Measurements from ENCODE around the gene CAPS. TPM values are rescaled to one million over a fixed set of nuclear protein-coding genes. Genes with fewer than 3 reads are reported as not detected.

Gene CAPS
- polyA plus RNA-seq, 1 donor, result 16.7 TPM

- H3K9me3 ChIP-seq (ENCODE audit: control insufficient read depth, low read depth, low read length), result no peaks in the 10 kb centered on the region
- WGBS (ENCODE audit: insufficient coverage, low lambda C conversion rate), result no CpG with 5 or more reads among the region's 48 CpGs
- peaks cover 4% of the 10 kb centered on the region for H3K4me1 ChIP-seq (ENCODE audit: control insufficient read depth, insufficient read depth, low read length)
- no peak overlapping the region for H3K27ac ChIP-seq (ENCODE audit: low read length)
- H3K4me3 ChIP-seq (ENCODE audit: low read length), result no peak overlapping the region
- H3K27me3 ChIP-seq (ENCODE audit: control insufficient read depth, insufficient read depth, low read length), result peaks cover 24% of the 10 kb centered on the region
- peak in 1 of 2 donors; percentile 27 for DNase-seq
- H3K36me3 ChIP-seq (ENCODE audit: control insufficient read depth, insufficient read depth, low read length), result peaks cover 23% of the 10 kb centered on the region
These were observed 21.9 kb upstream of the CAPS start for GRCh38 chr19:5891938-5892771.

- peaks cover 25% of the 10 kb centered on the region for H3K36me3 ChIP-seq (ENCODE audit: control insufficient read depth, insufficient read depth, low read length)
- no peak overlapping the region for H3K4me3 ChIP-seq (ENCODE audit: low read length)
- H3K27me3 ChIP-seq (ENCODE audit: control insufficient read depth, insufficient read depth, low read length), result peaks cover 24% of the 10 kb centered on the region
- DNase-seq, result no peak
- no CpG with 5 or more reads among the region's 15 CpGs for WGBS (ENCODE audit: insufficient coverage, low lambda C conversion rate)
- peaks cover 4% of the 10 kb centered on the region for H3K4me1 ChIP-seq (ENCODE audit: control insufficient read depth, insufficient read depth, low read length)
- H3K27ac ChIP-seq (ENCODE audit: low read length), result no peak overlapping the region
- H3K9me3 ChIP-seq (ENCODE audit: control insufficient read depth, low read depth, low read length), result no peaks in the 10 kb centered on the region
These were observed 21.2 kb upstream of the CAPS start for GRCh38 chr19:5892772-5893275.

DNA sequence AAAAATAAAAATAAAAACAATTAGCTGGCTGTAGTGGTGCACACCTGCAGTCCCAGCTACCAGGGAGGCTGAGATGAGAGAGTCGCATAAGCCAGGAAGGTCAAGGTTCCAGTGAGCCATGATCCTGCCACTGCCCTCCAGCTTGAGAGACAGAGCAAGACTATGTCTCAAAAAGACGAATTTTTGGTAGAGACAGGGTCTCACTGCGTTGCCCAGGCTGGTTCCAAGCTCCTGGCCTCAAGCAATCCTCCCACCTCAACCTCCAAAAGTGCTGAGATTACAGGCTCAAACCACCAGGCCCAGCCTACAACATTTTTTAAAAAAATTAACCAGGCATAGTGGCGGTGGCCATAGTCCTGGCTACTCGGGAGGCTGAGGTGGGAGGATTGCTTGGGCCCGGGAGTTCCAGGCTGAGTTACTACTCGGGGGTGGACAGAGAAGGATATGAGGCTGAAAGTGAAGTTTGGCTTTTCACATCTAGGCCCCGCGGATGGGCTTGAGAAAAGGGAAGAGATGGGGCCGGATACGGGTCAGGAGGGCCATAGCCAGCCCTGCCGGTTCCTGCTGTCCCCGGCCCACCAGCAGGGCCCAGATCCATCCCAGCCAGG is 20.7 kb upstream of the CAPS start:
- Histone ChIP-seq H3K4me3 (ENCODE audit: low read length) (no peak overlapping the region), H3K4me1 (ENCODE audit: control insufficient read depth, insufficient read depth, low read length) (peaks cover 4% of the 10 kb centered on the region), H3K27ac (ENCODE audit: low read length) (no peak overlapping the region), H3K9me3 (ENCODE audit: control insufficient read depth, low read depth, low read length) (no peaks in the 10 kb centered on the region), H3K36me3 (ENCODE audit: control insufficient read depth, insufficient read depth, low read length) (peaks cover 28% of the 10 kb centered on the region), H3K27me3 (ENCODE audit: control insufficient read depth, insufficient read depth, low read length) (peaks cover 24% of the 10 kb centered on the region)
- DNase-seq, result no peak
- no CpG with 5 or more reads among the region's 13 CpGs for WGBS (ENCODE audit: insufficient coverage, low lambda C conversion rate)

DNA sequence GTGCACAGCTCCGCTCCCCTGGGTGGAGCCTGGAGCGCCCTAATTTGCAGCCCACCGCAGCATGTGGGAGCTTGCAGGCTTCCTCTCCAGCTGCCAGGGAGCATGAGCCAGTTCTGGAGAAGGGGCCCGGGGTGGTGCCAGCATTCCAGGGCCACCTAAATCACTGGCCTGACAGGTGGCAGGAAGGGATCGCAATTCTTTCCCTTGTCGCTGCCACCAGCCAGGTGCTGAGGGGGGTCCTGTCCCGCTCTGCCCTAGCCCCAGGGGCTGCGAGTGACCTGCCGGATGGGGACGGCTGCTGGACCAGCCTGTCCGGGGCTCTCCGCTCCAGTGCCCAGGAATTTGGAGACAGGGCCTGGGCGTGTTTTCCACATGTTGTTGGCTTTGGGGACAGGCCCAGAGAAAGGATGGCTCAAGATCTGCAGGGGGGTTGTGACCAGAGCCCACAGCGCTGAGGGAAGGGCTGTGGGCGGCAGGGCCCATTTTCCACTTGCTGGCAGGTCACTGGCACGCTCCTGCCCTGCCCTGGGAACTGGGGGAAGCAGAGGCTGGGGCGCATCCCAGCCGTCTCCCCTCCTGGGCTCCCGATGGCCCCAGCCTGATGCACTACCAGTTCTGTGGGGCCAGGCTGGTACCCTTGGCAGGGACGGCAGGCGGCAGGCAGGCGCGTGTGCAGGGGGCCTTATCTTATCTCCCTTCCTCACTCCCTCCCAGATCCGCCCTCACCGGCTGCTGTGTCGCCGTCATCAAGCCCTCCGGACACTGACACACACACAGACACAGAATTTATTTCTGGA is 19.9 kb upstream of the CAPS start:
- peaks cover 24% of the 10 kb centered on the region for H3K27me3 ChIP-seq (ENCODE audit: control insufficient read depth, insufficient read depth, low read length)
- H3K27ac ChIP-seq (ENCODE audit: low read length), result no peak overlapping the region
- H3K4me3 ChIP-seq (ENCODE audit: low read length), result no peak overlapping the region
- no peaks in the 10 kb centered on the region for H3K9me3 ChIP-seq (ENCODE audit: control insufficient read depth, low read depth, low read length)
- peaks cover 4% of the 10 kb centered on the region for H3K4me1 ChIP-seq (ENCODE audit: control insufficient read depth, insufficient read depth, low read length)
- no CpG with 5 or more reads among the region's 28 CpGs for WGBS (ENCODE audit: insufficient coverage, low lambda C conversion rate)
- peaks cover 28% of the 10 kb centered on the region for H3K36me3 ChIP-seq (ENCODE audit: control insufficient read depth, insufficient read depth, low read length)
- no peak for DNase-seq

- no peak overlapping the region for H3K4me3 ChIP-seq (ENCODE audit: low read length)
- DNase-seq, result no peak
- H3K4me1 ChIP-seq (ENCODE audit: control insufficient read depth, insufficient read depth, low read length), result peaks cover 4% of the 10 kb centered on the region
- WGBS (ENCODE audit: insufficient coverage, low lambda C conversion rate), result no CpG with 5 or more reads among the region's 28 CpGs
- peaks cover 31% of the 10 kb centered on the region for H3K36me3 ChIP-seq (ENCODE audit: control insufficient read depth, insufficient read depth, low read length)
- no peak overlapping the region for H3K27ac ChIP-seq (ENCODE audit: low read length)
- H3K27me3 ChIP-seq (ENCODE audit: control insufficient read depth, insufficient read depth, low read length), result peaks cover 20% of the 10 kb centered on the region
- H3K9me3 ChIP-seq (ENCODE audit: control insufficient read depth, low read depth, low read length), result no peaks in the 10 kb centered on the region
These were observed 19.2 kb upstream of the CAPS start for GRCh38 chr19:5894704-5895349.

DNA sequence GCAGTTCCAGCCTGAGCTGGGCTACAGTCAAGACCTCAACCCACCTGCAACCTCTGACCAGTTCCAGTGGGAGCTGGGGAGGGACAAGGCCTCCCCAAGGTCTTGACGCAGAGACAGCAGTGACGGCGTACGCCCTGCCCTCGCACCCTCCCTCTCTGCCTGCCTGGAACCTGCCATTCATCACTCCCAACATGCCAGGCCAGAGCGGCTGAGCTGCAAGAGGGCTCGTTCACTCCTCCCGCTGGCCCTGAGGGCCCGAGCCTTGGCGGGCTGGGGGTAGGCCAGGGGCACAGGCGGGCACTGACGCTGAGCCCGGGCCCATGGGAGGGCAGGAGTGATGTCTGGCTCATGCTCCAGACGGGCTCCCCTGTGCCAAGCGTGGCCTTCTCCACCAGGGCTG is 18.6 kb upstream of the CAPS start:
- peaks cover 15% of the 10 kb centered on the region for H3K27me3 ChIP-seq (ENCODE audit: control insufficient read depth, insufficient read depth, low read length)
- H3K36me3 ChIP-seq (ENCODE audit: control insufficient read depth, insufficient read depth, low read length), result peaks cover 35% of the 10 kb centered on the region
- H3K9me3 ChIP-seq (ENCODE audit: control insufficient read depth, low read depth, low read length), result no peaks in the 10 kb centered on the region
- no peak overlapping the region for H3K27ac ChIP-seq (ENCODE audit: low read length)
- no peak for DNase-seq
- H3K4me3 ChIP-seq (ENCODE audit: low read length), result no peak overlapping the region
- H3K4me1 ChIP-seq (ENCODE audit: control insufficient read depth, insufficient read depth, low read length), result peaks cover 4% of the 10 kb centered on the region
- no CpG with 5 or more reads among the region's 15 CpGs for WGBS (ENCODE audit: insufficient coverage, low lambda C conversion rate)

GRCh38 chr19:5895890-5896289 is 18.2 kb upstream of the CAPS start:
- Histone ChIP-seq H3K9me3 (ENCODE audit: control insufficient read depth, low read depth, low read length) (no peaks in the 10 kb centered on the region), H3K27me3 (ENCODE audit: control insufficient read depth, insufficient read depth, low read length) (peaks cover 13% of the 10 kb centered on the region), H3K36me3 (ENCODE audit: control insufficient read depth, insufficient read depth, low read length) (peaks cover 37% of the 10 kb centered on the region), H3K27ac (ENCODE audit: low read length) (no peak overlapping the region), H3K4me3 (ENCODE audit: low read length) (no peak overlapping the region), H3K4me1 (ENCODE audit: control insufficient read depth, insufficient read depth, low read length) (peaks cover 4% of the 10 kb centered on the region)
- no CpG with 5 or more reads among the region's 8 CpGs for WGBS (ENCODE audit: insufficient coverage, low lambda C conversion rate)
- DNase-seq, result no peak

DNA sequence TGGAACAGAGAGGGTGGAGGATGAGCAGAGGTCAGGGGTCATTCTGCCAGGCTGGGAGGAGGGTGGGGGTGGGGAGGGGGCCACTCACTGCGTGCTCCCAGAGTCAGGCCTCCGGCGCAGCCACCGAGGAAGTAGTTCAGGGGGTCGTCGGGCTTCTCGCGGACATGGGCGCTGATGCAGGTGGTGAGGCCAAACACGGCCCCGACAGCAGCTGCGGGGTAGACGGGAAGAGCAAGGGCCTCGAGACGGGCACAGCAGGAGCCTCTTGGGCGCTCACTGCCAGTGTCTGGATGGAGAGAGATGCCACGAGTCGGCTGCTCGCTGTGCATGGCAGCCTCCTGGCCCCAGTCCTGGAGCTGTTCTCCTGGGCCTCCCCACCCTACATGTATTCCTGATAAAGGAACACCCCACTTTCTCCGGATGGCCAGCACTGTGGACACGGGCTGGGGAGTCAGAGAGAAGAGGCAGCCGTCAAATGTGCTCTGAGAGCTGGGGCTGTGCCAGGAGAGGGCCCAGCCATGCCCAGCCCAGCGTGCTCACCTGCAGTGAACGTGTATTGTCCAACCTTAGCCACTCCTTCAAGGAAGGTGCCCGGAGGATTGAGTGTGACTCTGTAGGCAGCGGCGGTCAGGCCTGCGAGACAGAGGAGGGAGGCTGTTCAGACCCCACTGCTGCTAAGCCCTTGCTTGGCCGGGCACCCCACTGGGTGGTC is 17.5 kb upstream of the CAPS start:
- no peak for DNase-seq
- whole genome bisulfite sequencing (ENCODE audit: insufficient coverage, low lambda C conversion rate), result no CpG with 5 or more reads among the region's 29 CpGs
- peaks cover 42% of the 10 kb centered on the region for H3K36me3 ChIP-seq (ENCODE audit: control insufficient read depth, insufficient read depth, low read length)
- H3K9me3 ChIP-seq (ENCODE audit: control insufficient read depth, low read depth, low read length), result no peaks in the 10 kb centered on the region
- H3K4me3 ChIP-seq (ENCODE audit: low read length), result no peak overlapping the region
- peaks cover 9% of the 10 kb centered on the region for H3K27me3 ChIP-seq (ENCODE audit: control insufficient read depth, insufficient read depth, low read length)
- peaks cover 4% of the 10 kb centered on the region for H3K4me1 ChIP-seq (ENCODE audit: control insufficient read depth, insufficient read depth, low read length)
- no peak overlapping the region for H3K27ac ChIP-seq (ENCODE audit: low read length)

DNA sequence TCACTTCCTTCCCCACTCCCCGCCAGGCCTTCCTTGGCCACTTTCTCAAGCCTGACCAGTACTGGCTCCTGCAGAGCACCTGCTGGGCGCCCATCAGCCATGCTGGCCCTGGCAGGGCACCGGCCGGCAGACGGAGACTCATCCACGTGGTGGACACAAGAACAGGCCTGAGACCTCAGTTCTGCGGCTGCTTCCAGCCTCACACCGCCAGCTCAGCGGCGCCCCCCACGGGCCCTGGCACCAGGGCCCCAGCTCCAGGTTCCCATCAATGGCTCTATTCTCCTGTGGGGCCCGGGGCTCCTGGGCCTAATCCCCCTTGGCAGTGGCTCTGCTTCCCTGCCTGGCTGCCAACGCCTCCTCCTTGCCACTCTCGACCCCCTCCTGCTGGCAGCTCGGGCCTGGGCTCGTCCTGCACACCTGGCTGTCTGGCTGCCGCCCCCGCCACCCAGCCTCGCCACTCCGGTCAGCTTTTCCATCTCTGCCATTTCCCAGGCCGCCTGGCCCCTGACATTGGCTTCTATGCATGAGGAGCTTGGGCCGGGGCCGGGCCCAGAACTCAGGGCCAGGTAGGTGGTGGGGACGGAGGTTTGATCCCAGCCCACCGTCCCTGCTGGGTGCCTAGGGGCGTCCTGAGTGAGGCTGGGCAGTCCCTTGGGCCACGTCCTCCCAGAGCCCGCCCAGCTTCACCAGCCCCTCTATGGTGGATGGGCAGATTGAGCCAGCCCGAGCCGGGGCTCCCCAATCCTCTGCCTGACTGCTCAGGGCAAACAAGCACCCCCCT is 16.7 kb upstream of the CAPS start:
- H3K4me3 ChIP-seq (ENCODE audit: low read length), result no peak overlapping the region
- no CpG with 5 or more reads among the region's 30 CpGs for WGBS (ENCODE audit: insufficient coverage, low lambda C conversion rate)
- H3K27ac ChIP-seq (ENCODE audit: low read length), result no peak overlapping the region
- H3K36me3 ChIP-seq (ENCODE audit: control insufficient read depth, insufficient read depth, low read length), result peaks cover 42% of the 10 kb centered on the region
- H3K9me3 ChIP-seq (ENCODE audit: control insufficient read depth, low read depth, low read length), result no peaks in the 10 kb centered on the region
- DNase-seq, result no peak
- H3K4me1 ChIP-seq (ENCODE audit: control insufficient read depth, insufficient read depth, low read length), result peaks cover 3% of the 10 kb centered on the region
- peaks cover 1% of the 10 kb centered on the region for H3K27me3 ChIP-seq (ENCODE audit: control insufficient read depth, insufficient read depth, low read length)
